ENCODE results near the gene EEFSEC. TPM values are rescaled to one million over a fixed set of nuclear protein-coding genes. Genes with fewer than 3 reads are reported as not detected.
A peak's percentile ranks its signal among the peaks of the same experiment; 100 is the strongest.

The EEFSEC gene
- total RNA-seq, 1 donor from 2014 or later: 15.6 TPM

DNA sequence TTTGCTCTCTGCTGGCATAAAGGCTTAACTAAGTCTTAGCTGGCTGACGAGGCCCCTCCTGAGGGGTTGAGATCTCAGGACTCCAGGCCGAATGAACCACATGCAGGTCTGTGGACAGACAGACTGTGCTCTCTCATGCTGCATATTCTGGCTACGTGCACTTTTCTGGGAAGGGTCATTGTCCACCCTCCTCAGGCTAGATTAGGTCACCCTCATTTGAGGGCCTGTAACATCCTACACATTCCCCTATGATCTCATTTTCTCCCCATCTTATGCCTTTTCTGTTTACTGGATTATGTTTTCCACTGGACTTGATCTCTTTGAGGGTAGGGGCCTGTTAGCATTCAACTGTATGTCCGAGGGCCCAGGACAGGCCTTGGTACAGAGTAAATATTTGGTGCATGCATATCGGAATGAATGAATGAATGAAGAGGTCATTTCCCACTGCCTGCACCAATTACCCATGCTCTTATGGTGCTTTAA is 13.7 kb downstream of the EEFSEC start:
- H3K9me3 Mint-ChIP-seq (ENCODE audit: unreplicated experiment): no peaks in the 10 kb centered on the region
- TF ChIP-seq, protein P1, sequence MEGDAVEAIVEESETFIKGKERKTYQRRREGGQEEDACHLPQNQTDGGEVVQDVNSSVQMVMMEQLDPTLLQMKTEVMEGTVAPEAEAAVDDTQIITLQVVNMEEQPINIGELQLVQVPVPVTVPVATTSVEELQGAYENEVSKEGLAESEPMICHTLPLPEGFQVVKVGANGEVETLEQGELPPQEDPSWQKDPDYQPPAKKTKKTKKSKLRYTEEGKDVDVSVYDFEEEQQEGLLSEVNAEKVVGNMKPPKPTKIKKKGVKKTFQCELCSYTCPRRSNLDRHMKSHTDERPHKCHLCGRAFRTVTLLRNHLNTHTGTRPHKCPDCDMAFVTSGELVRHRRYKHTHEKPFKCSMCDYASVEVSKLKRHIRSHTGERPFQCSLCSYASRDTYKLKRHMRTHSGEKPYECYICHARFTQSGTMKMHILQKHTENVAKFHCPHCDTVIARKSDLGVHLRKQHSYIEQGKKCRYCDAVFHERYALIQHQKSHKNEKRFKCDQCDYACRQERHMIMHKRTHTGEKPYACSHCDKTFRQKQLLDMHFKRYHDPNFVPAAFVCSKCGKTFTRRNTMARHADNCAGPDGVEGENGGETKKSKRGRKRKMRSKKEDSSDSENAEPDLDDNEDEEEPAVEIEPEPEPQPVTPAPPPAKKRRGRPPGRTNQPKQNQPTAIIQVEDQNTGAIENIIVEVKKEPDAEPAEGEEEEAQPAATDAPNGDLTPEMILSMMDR (IDR thresholded peaks at IDR 0.05): no peak
- H3K27me3 Mint-ChIP-seq (ENCODE audit: unreplicated experiment): no peaks in the 10 kb centered on the region
- H3K36me3 Mint-ChIP-seq (ENCODE audit: unreplicated experiment): peaks cover 7% of the 10 kb centered on the region
- no peak overlapping the region for H3K27ac Mint-ChIP-seq (ENCODE audit: unreplicated experiment)
- no peak overlapping the region for H3K4me3 Mint-ChIP-seq (ENCODE audit: unreplicated experiment)
- no peak for DNase-seq (ENCODE audit: extremely low spot score, unreplicated experiment)
- H3K4me1 Mint-ChIP-seq (ENCODE audit: unreplicated experiment): peaks cover 10% of the 10 kb centered on the region

GRCh38 chr3:128167646-128167972 is 14.3 kb downstream of the EEFSEC start:
- TF ChIP-seq, protein P1 (IDR thresholded peaks at IDR 0.05): no peak
- H3K4me1 Mint-ChIP-seq (ENCODE audit: unreplicated experiment): peaks cover 10% of the 10 kb centered on the region
- peaks cover 4% of the 10 kb centered on the region for H3K36me3 Mint-ChIP-seq (ENCODE audit: unreplicated experiment)
- H3K9me3 Mint-ChIP-seq (ENCODE audit: unreplicated experiment): no peaks in the 10 kb centered on the region
- H3K4me3 Mint-ChIP-seq (ENCODE audit: unreplicated experiment): no peak overlapping the region
- H3K27ac Mint-ChIP-seq (ENCODE audit: unreplicated experiment): peak overlapping the region; percentile 31
- no peaks in the 10 kb centered on the region for H3K27me3 Mint-ChIP-seq (ENCODE audit: unreplicated experiment)
- DNase-seq (ENCODE audit: extremely low spot score, unreplicated experiment): no peak

DNA sequence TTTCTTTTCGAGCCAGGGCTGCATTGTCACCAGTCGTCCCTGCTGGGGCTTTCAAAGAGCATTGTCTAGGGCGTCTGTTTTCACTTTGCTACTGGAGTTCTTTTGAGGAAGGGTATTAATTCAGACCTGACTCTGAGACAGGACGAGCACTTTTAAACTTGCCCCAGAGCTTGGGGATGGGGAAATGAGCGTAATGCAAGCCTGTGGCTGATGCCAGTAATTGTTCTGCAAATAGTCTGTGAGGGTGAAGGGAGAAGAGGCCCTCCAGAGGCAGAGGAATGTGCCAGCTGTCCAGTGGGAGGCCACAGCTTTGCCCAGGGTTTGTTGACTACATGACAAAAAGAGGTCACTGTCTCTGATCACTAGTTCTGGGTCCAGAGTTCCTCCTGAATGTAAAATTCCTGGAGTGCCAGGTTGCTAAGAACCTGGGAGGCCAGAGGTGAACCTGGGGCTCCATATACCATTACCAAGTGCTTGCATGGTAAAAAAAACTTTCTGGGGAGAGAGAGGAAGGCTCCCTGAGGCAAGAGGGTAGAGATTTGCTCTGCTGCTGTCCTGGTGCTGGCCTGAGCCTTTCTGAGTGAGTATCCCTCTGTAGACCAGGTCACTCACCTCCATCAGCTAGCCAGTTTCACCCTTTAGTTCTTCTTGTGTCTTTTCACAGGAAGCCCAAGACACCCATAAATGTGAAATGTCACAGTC is 14.8 kb downstream of the EEFSEC start:
- Mint-ChIP-seq H3K4me1 (ENCODE audit: unreplicated experiment) (peaks cover 10% of the 10 kb centered on the region), H3K9me3 (ENCODE audit: unreplicated experiment) (no peaks in the 10 kb centered on the region), H3K36me3 (ENCODE audit: unreplicated experiment) (peaks cover 4% of the 10 kb centered on the region), H3K4me3 (ENCODE audit: unreplicated experiment) (no peak overlapping the region), H3K27ac (ENCODE audit: unreplicated experiment) (peak overlapping the region; percentile 50), H3K27me3 (ENCODE audit: unreplicated experiment) (no peaks in the 10 kb centered on the region)
- TF ChIP-seq, protein P1 (IDR thresholded peaks at IDR 0.05): no peak
- no peak for DNase-seq (ENCODE audit: extremely low spot score, unreplicated experiment)

- peaks cover 4% of the 10 kb centered on the region for H3K36me3 Mint-ChIP-seq (ENCODE audit: unreplicated experiment)
- DNase-seq (ENCODE audit: extremely low spot score, unreplicated experiment): no peak
- H3K9me3 Mint-ChIP-seq (ENCODE audit: unreplicated experiment): no peaks in the 10 kb centered on the region
- H3K27ac Mint-ChIP-seq (ENCODE audit: unreplicated experiment): no peak overlapping the region
- no peaks in the 10 kb centered on the region for H3K27me3 Mint-ChIP-seq (ENCODE audit: unreplicated experiment)
- TF ChIP-seq, protein P1 (IDR thresholded peaks at IDR 0.05): no peak
- no peak overlapping the region for H3K4me3 Mint-ChIP-seq (ENCODE audit: unreplicated experiment)
- H3K4me1 Mint-ChIP-seq (ENCODE audit: unreplicated experiment): peaks cover 10% of the 10 kb centered on the region
Observed at GRCh38 chr3:128168836-128169235, 15.6 kb downstream of the EEFSEC start.

GRCh38 chr3:128170866-128171516 is 17.7 kb downstream of the EEFSEC start:
- Mint-ChIP-seq H3K27ac (ENCODE audit: unreplicated experiment) (no peak overlapping the region), H3K9me3 (ENCODE audit: unreplicated experiment) (no peaks in the 10 kb centered on the region), H3K4me3 (ENCODE audit: unreplicated experiment) (no peak overlapping the region), H3K36me3 (ENCODE audit: unreplicated experiment) (no peaks in the 10 kb centered on the region), H3K4me1 (ENCODE audit: unreplicated experiment) (peaks cover 10% of the 10 kb centered on the region), H3K27me3 (ENCODE audit: unreplicated experiment) (no peaks in the 10 kb centered on the region)
- TF ChIP-seq, protein P1 (IDR thresholded peaks at IDR 0.05): peak; percentile 93
- DNase-seq (ENCODE audit: extremely low spot score, unreplicated experiment): no peak
